Suppressor macrophage (primary cell): ENCODE results near the gene RNF19B.
"Not testable (repeated sequence)": the region's sequence is repeated elsewhere in the genome, so short reads cannot be mapped to it uniquely, and the experiment has no call there.

Source experiments
- DNase-seq, 4 experiments: peaks; one replicate each; pipeline ENCODE4 v3.0.0-alpha.2; 2020 to 2022
- total RNA-seq, 17 experiments: gene quantifications; one replicate each; lab custom pipeline; 2026; ENCODE audit warnings: mixed read lengths in 6 of 17, inconsistent platforms in 3 of 17; lab: John Stamatoyannopoulos, UW

The RNF19B gene, protein sequence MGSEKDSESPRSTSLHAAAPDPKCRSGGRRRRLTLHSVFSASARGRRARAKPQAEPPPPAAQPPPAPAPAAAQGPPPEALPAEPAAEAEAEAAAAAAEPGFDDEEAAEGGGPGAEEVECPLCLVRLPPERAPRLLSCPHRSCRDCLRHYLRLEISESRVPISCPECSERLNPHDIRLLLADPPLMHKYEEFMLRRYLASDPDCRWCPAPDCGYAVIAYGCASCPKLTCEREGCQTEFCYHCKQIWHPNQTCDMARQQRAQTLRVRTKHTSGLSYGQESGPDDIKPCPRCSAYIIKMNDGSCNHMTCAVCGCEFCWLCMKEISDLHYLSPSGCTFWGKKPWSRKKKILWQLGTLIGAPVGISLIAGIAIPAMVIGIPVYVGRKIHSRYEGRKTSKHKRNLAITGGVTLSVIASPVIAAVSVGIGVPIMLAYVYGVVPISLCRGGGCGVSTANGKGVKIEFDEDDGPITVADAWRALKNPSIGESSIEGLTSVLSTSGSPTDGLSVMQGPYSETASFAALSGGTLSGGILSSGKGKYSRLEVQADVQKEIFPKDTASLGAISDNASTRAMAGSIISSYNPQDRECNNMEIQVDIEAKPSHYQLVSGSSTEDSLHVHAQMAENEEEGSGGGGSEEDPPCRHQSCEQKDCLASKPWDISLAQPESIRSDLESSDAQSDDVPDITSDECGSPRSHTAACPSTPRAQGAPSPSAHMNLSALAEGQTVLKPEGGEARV
- total RNA-seq, result 22.0 to 792 (median 38.0) reads per million in 17 experiments

DNA sequence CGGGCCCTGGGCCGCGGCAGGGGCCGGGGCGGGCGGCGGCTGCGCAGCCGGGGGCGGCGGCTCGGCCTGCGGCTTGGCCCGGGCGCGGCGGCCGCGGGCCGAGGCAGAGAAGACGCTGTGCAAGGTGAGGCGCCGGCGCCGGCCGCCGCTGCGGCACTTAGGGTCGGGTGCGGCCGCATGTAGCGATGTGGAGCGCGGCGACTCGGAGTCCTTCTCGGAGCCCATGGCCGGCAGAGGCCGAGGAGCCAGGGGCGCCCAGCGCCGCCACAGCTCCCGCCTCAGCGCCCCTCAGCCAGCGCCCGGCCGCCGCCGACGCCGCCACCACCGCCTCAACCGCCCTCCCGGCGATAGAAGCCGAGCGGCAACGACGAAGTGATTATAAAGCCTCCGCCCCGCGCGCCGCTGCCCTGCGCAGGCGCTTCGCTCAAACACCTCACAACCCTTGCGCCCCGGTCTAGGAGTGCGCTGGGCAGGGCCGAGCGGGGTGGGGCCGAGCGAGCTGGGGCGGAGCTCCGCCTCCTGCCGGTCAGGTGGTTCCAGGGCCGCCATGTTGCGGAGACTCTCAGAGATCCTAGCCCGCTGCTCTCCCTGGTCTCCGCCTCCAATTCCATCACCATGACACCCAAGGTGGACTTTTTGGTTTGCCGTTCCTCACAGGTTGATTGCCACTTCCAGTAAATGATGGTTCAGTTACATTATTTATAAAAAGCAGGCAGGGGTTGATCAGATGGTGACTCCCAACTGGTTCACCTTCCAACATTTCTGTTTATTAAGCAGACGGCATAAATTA is at the start of gene RNF19B:
TSS of gene RNF19B (minus strand) at position 349 of the 790 bp plus-strand sequence. CDS start at position 225, 124 bp downstream.
- DNase-seq, result peak; percentile 96 to 98 (median 98)

DNA sequence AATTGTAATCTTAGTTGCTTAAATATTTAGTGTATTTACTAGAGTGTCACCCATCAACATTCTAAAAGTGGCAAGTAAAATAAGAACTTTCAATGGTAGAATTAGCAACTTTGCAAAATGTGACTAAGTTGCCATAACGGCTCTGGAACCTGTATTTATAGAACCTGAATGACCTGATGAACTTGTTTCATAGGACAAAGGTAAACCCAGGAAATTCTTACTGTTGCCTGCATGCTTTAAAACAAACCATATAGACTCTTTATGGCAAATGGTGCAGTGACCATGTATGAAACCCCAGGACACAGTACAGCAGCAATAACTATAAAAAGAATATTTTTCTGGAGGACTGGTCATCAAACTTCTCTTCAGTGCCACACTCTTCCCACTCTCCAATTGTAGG is 49.2 kb upstream of the RNF19B start:
- no peak for DNase-seq

GRCh38 chr1:33012165-33012564 is 47.6 kb upstream of the RNF19B start:
- no peak for DNase-seq

DNA sequence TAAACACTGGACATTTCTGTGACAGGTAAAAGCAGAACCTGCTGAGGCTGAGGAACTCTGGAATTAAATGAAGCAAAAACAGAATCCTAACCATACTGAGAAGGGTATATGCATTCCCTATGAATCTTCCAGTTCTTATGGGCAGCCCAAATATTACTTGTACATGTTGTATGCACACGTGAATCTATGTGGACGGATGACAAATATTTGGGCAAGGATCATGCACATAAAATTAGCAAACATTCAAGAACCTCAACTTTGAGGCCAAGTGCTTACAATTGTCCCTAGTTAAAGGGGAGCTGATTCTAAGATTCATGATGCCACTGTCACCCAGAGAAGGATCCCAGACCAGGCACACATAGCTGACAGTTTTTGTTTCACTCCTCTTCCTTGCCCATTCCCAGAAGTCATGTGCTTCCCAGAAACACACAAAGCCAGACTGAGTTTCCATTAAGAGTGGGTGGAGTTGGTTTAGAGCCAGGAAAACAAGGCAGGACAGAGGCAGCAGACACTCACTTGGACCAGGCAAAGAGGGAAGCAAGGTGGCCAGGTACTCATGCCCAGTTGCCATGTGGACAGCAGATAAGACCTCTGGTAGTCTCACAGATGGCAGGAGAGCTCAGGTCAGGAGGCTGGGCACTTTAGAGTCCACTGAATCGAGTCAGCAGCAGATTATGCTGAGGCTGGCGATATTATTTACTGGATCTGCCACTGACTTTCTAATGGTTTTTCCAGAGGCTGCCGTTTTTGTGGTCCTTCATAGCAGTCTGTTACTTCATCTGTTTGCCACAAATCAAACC is 46.5 kb upstream of the RNF19B start:
- DNase-seq, result no peak

DNA sequence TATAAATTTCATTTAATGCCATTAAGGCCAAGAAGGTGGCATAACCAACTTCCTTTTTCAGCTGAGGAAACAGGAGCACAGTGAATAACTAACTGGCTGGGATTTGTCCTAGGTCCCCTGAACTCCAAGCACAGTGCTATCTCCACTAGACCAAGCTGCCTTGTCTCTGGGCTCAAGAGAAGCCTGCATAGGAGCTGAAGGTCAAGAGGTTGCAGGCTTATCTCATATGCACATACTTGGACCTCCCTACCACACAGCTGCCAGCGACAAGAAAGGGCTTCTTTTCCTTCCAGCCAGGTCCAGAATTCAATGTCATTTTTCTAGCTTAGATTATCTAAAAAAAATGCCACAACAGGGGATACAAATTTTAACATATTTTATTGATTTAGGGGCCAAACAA is 45.0 kb upstream of the RNF19B start:
- no peak for DNase-seq

DNA sequence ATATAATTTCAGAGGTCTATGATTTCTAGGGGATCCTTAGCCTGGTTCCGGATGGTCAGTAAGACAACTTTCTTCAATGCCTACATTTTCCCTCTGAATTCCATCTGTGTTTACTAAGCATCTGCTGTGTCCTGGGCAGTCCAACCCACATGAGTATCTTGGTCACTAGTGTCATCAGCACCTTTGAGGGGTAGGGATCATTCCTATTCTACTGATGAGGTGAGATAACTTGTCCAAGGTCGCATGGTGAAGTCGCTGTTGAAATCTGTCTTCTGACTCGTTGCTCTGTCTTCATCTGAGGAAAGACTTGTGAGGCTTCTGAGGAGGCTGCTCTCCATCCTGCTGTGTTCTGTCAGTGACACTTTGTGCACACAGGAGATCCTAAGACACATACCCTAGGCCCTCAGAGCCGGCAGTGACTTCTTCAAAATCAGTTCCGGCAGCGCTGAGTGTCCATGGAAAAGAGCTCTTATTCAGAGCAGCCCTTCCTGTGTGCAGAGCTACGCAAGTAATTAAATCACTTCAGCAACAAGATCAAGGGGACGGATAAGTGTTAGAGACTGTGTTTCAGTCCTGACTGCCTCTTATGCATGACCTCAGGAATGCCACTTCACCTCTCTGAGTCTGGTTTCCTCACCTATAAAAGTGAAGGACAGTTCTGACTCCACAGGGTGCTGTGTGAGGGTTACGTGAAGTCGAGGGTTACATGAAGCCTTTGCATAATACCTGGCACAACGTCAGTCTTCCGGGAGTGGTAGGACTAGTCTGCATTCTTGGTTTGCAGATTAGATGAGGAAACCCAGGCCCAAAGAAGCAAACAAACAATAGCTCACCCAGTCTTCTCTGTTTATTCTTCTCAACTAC is 43.7 kb upstream of the RNF19B start:
- DNase-seq, result no peak

GRCh38 chr1:33007190-33008050 is 42.8 kb upstream of the RNF19B start:
- peak; percentile 53 to 75 (median 64) for DNase-seq

DNA sequence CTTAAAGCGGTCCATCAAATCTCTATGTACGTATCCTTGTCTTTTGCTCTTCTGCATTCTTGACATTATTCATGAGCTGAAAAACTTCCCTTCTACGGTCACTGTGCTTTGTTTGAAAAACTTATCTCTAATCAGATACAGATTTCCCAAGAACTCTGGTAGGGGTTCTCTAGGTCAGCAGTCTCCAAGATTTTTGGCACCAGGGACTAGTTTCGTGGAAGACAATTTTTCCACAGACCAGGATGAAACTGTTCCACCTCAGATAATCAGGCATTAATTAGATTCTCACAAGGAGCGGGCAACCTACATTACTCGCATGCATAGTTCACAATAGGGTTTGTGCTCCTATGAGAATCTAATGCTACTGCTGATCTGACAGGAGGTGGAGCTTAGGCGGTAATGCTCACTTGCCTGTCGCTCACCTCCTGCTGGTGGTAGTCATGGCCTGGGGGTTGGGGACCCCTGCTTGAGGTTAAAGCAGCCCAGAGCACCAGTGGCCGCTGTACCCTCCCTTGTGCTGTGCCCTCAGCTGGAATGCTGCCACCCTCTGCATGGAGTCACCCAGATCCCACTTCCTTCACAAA is 41.3 kb upstream of the RNF19B start:
- no peak for DNase-seq

DNA sequence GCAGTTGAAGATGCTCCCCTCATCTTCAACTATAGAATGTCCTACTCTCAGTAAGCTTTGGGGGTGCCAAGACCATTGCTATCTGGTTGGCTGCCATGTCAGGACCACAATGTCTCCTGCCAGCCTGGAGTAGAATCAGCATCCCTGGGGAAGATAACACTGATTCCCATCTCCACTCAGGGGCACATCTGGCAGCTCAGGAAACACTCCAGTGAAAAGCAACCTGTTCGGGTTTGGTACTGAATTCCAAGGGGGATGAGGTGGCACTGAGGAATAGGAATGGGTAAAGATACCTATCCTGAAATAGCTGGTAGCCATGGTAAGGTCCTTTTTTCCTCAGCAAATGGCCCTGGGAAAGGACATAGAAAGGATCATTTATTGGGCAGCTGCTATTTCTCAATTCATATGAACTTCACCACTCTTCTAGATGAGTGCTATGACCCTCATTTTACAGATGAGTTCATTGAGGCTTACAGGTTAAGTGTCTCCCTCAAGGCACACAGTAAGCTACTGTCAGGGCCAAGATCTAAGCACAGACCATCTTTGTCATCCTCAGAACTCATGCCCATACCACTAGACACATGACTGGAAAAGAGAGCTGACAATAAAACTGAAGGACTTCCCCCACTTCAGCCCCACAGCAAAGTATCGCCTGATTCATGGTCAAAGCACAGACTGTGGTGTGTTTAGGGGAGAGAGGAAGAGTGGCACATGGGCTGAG is 40.7 kb upstream of the RNF19B start:
- peak in 2 of 4 experiments; percentile 30 to 33 for DNase-seq

DNA sequence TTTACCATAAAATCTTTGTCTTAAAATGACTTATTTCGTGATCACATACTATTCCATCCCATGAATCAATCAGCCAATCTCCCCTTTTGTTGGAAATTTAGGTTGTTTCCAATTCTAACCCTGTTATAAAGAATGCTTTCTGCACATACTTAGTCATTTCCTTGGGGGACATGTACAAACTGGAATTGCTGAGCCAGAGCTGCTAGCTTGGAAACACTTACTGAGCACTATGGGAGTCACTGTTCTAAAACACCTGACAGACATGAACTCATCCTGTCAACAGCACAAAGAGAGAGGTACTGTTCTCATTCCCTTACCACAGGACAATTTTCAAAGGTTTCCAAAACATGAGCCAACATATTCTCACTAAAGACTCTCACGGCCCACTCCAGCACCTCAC is 40.0 kb upstream of the RNF19B start:
- no peak for DNase-seq

DNA sequence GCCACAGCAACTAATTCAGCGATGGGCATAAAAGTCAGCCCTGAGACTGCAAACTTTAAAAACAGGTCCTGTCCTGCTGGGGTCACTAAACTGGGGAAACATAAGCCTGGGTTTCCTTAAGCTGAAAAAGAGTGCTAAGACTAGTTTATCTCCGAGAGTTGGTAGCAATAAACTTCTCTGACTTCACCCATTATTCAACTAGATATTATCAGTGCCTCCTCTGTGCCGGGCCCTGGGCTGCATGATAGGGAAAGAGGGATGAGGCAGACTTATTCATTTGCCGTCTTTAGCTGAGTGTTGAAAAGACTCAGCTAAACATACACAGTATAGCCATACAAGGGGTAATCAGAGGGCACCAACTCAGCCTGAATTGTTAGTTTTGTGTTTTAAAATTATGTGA is 39.0 kb upstream of the RNF19B start:
- no peak for DNase-seq

GRCh38 chr1:33002006-33002405 is 37.4 kb upstream of the RNF19B start:
- no peak for DNase-seq

- DNase-seq, result no peak
Measured at GRCh38 chr1:33001282-33001681, 36.7 kb upstream of the RNF19B start.

DNA sequence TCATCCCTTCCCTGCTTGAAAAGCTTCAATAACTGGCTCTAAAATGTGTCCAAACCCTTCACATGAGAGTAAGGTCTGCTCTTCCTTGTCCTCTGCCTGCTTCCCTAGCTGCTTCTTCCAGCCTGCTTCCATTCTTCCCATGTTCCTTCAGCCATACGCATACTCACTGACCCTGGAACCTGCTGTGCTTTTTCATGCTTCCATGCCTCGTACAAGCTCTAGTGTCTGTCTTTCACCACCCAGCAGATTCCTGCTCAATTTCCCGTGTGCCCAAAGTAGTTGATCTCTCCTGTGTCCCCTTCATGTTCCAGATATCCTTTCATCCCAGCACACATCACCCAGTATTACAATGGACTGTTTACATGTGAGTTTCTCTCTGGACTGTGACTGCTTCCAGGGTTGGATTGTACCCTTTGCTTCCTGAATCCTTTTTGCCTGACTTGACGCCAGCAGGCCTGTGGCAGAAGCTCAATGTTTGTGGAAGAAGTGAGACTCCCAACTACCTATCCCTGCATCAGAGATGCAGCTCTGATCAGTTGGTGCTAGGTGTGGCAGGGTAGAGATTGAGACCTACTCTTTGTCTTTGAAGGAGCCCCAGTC is 35.9 kb upstream of the RNF19B start:
- no peak for DNase-seq

DNA sequence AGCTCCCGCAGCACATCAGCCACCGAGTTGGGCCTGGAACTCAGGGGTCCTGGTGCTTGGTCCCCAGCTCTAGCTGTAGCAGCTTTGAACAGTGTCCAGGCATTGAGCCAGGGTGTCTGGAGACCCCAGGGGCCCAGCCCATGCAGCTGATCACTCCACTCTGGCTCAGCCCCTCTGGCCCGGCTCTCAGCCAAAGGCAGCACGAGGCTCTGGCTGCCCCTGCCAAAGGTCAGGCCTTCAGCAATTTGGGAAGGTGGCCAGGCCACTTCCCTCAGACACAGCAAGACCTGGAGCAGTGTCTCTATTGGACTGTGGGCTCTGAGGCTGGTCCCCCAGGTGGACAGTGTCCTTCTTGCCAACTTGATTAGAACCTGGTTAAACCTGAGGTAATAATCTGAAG is 34.4 kb upstream of the RNF19B start:
- DNase-seq, result no peak

DNA sequence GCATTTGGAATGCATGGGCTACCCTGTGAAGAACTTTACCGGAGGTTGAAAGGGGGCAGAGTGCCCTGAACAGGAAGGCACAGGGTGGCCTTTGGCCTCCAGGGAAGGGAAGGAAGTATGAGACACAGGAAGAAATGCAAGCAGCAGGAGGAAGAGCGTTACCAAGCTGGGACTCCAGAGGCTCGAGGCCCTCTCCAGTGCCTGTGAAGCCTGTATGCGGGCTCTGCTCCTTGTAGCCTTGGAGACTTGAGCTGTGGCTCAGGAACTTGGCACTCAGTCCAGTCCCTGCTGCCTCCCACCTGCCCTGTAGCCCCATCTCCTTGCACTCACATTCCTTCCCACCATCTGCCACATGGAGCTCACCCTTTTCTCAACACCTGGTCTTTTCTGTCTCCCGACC is 33.5 kb upstream of the RNF19B start:
- DNase-seq, result peak; percentile 44 to 65 (median 64)

DNA sequence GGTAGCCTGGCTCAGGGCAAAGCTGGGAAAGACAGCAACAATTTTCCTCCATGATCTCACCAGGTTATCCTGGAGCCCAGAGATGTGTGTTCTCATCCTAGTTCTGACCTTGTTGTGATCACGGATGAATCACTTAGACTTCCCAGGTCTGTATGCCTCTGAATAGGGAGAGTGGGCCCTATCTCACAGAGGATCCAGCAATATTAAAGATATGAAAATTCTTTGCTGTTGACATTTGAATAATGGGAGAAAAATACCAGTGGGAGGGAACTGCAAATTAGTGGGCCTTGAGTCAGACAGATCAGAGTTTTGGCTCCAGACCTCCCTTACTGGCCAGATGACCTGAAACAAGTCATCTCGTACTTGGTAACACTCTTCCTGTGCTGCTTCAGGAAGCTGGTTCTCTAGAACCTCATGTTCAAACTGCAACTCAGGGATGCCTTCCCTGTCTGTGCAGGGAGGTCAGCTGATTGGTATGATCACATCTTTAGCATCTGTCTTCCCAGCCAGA is 32.8 kb upstream of the RNF19B start:
- peak; percentile 21 to 47 (median 41) for DNase-seq

GRCh38 chr1:32993324-32993636 is 28.7 kb upstream of the RNF19B start:
- DNase-seq, result not testable (repeated sequence)
